ENCODE results near the gene LHX1.

The LHX1 gene

DNA sequence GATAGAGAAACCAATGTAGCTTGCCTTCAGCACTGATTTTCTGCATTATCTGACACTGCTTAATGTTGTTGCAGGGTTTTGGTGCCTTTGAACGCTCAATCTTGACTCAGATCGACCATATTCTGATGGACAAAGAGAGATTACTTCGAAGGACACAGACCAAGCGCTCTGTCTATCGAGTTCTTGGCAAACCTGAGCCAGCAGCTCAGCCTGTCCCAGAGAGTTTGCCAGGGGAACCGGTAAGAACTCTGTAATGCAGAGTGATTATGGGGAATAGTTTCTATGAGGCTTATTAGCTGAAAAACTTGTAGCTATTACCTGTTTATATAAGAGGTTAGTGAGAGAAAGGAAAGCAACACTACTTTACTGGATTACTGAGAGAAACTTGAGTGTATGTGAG, 51.9 kb downstream of the LHX1 start:
- ATAC-seq, result no peak

GRCh38 chr17:36992701-36993100, 55.4 kb downstream of the LHX1 start:
- no peak for ATAC-seq
- TF ChIP-seq PATZ1 (CRISPR knock-in tag; IDR thresholded peaks at IDR 0.05; ENCODE audit: borderline replicate concordance) (no peak), ZNF70 (CRISPR knock-in tag; IDR thresholded peaks at IDR 0.05) (no peak), TSHZ2 (CRISPR knock-in tag; IDR thresholded peaks at IDR 0.05) (no peak), ISL1 (CRISPR knock-in tag; IDR thresholded peaks at IDR 0.05) (no peak), CSDC2 (CRISPR knock-in tag; IDR thresholded peaks at IDR 0.05) (no peak), ZNF565 (CRISPR knock-in tag; conservative IDR thresholded peaks at IDR 0.05; ENCODE audit: low read depth) (no peak), POU6F1 (CRISPR knock-in tag; IDR thresholded peaks at IDR 0.05; ENCODE audit: borderline replicate concordance, low read depth) (no peak), ZFP3 (CRISPR knock-in tag; IDR thresholded peaks at IDR 0.05) (no peak), ARNTL (CRISPR knock-in tag; IDR thresholded peaks at IDR 0.05; ENCODE audit: borderline replicate concordance, low read depth) (no peak)
- TF ChIP-seq, protein P1, sequence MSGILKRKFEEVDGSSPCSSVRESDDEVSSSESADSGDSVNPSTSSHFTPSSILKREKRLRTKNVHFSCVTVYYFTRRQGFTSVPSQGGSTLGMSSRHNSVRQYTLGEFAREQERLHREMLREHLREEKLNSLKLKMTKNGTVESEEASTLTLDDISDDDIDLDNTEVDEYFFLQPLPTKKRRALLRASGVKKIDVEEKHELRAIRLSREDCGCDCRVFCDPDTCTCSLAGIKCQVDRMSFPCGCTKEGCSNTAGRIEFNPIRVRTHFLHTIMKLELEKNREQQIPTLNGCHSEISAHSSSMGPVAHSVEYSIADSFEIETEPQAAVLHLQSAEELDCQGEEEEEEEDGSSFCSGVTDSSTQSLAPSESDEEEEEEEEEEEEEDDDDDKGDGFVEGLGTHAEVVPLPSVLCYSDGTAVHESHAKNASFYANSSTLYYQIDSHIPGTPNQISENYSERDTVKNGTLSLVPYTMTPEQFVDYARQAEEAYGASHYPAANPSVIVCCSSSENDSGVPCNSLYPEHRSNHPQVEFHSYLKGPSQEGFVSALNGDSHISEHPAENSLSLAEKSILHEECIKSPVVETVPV (CRISPR knock-in tag; IDR thresholded peaks at IDR 0.05), result no peak

More for the DNA sequence above, 51.9 kb downstream of the LHX1 start:
- no peak for TF ChIP-seq TCF4 (CRISPR knock-in tag; IDR thresholded peaks at IDR 0.05; ENCODE audit: borderline replicate concordance)
- TF ChIP-seq ZFP30 (CRISPR knock-in tag; IDR thresholded peaks at IDR 0.05), result no peak
- no peak for TF ChIP-seq PATZ1 (CRISPR knock-in tag; IDR thresholded peaks at IDR 0.05; ENCODE audit: borderline replicate concordance)
- TF ChIP-seq ZNF565 (CRISPR knock-in tag; conservative IDR thresholded peaks at IDR 0.05; ENCODE audit: low read depth), result no peak
- no peak for TF ChIP-seq CREB5 (CRISPR knock-in tag; IDR thresholded peaks at IDR 0.05; ENCODE audit: low read depth)
- no peak for TF ChIP-seq BACH2 (CRISPR knock-in tag; IDR thresholded peaks at IDR 0.05; ENCODE audit: borderline replicate concordance)
- no peak for TF ChIP-seq GLIS3 (CRISPR knock-in tag; IDR thresholded peaks at IDR 0.05)
- no peak for TF ChIP-seq ZNF70 (CRISPR knock-in tag; IDR thresholded peaks at IDR 0.05)
- TF ChIP-seq TSHZ2 (CRISPR knock-in tag; IDR thresholded peaks at IDR 0.05), result no peak
- TF ChIP-seq ZFP3 (CRISPR knock-in tag; IDR thresholded peaks at IDR 0.05), result no peak
- TF ChIP-seq OSR1 (CRISPR knock-in tag; IDR thresholded peaks at IDR 0.05), result no peak
- TF ChIP-seq, protein P1 (CRISPR knock-in tag; IDR thresholded peaks at IDR 0.05), result no peak
